HS-27A (cell line): ENCODE data around the gene RORC.
"Not testable (repeated sequence)": the region's sequence is repeated elsewhere in the genome, so short reads cannot be mapped to it uniquely, and the experiment has no call there.

Experiments
- DNase-seq: peaks from one replicate; pipeline ENCODE4 v3.0.0-alpha.2; 2012; ENCODE audit warnings: low read depth, missing footprints

The RORC gene

GRCh38 chr1:151831605-151832004 lies at the start of gene RORC:
RORC (minus strand) TSS chr1:151831802; CDS start chr1:151831764, 38 bp downstream.
- no peak for DNase-seq

GRCh38 chr1:151875419-151876097 lies 44.0 kb upstream of the RORC start:
- no peak for DNase-seq

GRCh38 chr1:151872776-151873175 lies 41.2 kb upstream of the RORC start:
- not testable (repeated sequence) for DNase-seq

GRCh38 chr1:151871284-151872030 lies 39.9 kb upstream of the RORC start:
- no peak for DNase-seq

GRCh38 chr1:151868486-151868885 lies 36.9 kb upstream of the RORC start:
- no peak for DNase-seq

- DNase-seq, result peak; percentile 26
These were observed 36.3 kb upstream of the RORC start for GRCh38 chr1:151867765-151868411.

GRCh38 chr1:151867321-151867720 lies 35.7 kb upstream of the RORC start:
- no peak for DNase-seq

GRCh38 chr1:151864411-151864810 lies 32.8 kb upstream of the RORC start:
- no peak for DNase-seq

GRCh38 chr1:151862604-151863003 lies 31.0 kb upstream of the RORC start:
- no peak for DNase-seq

- no peak for DNase-seq
These were observed 29.0 kb upstream of the RORC start for GRCh38 chr1:151860504-151861187.

- no peak for DNase-seq
These were observed 28.3 kb upstream of the RORC start for GRCh38 chr1:151859891-151860293.

GRCh38 chr1:151858886-151859665 lies 27.5 kb upstream of the RORC start:
- no peak for DNase-seq

GRCh38 chr1:151858030-151858746 lies 26.6 kb upstream of the RORC start:
- DNase-seq, result no peak

- no peak for DNase-seq
These were observed 24.3 kb upstream of the RORC start for GRCh38 chr1:151855933-151856332.

GRCh38 chr1:151855516-151855915 lies 23.9 kb upstream of the RORC start:
- DNase-seq, result not testable (repeated sequence)

- no peak for DNase-seq
These were observed 23.1 kb upstream of the RORC start for GRCh38 chr1:151854658-151855057.

- no peak for DNase-seq
These were observed 21.9 kb upstream of the RORC start, which contains the start of gene THEM5 for GRCh38 chr1:151853411-151853943. THEM5 (minus strand) TSS chr1:151853712; CDS start chr1:151853565, 147 bp downstream.

GRCh38 chr1:151852733-151853132 lies 21.1 kb upstream of the RORC start:
- no peak for DNase-seq

- DNase-seq, result no peak
These were observed 20.3 kb upstream of the RORC start for GRCh38 chr1:151851886-151852285.

- no peak for DNase-seq
These were observed 18.3 kb upstream of the RORC start for GRCh38 chr1:151849871-151850270.

GRCh38 chr1:151849126-151849525 lies 17.5 kb upstream of the RORC start:
- no peak for DNase-seq
